DOHH2 (cell line): ENCODE data around the gene PDE4DIP.
"Not testable (repeated sequence)": the region's sequence is repeated elsewhere in the genome, so short reads cannot be mapped to it uniquely, and the experiment has no call there.

Source experiments
- H3F3A ChIP-seq: fragments of 200-600 bp; sonication (generic), shearing (Covaris generic); 2 replicates; pipeline ENCODE4 v1.6.0; 2016; ENCODE audit warnings: antibody characterized with exemption, mild to moderate bottlenecking; ENCODE audit not compliant: control insufficient read depth, insufficient read depth
- H3K27ac ChIP-seq: fragments of 200-600 bp; sonication (generic); 2 replicates; pipeline ENCODE4 v1.5.1; 2014; ENCODE audit warnings: low read depth, mild to moderate bottlenecking, low read length, moderate library complexity
- H3K27me3 ChIP-seq: fragments of 200-600 bp; sonication (generic); 2 replicates; pipeline ENCODE4 v1.6.1; 2014; ENCODE audit warnings: mild to moderate bottlenecking, low read length, mixed read lengths; ENCODE audit not compliant: control insufficient read depth
- H3K36me3 ChIP-seq: fragments of 200-600 bp; sonication (generic); 2 replicates; pipeline ENCODE4 v1.6.1; 2014; ENCODE audit warnings: mild to moderate bottlenecking, low read length, moderate library complexity, mixed read lengths; ENCODE audit not compliant: control insufficient read depth
- H3K4me1 ChIP-seq: fragments of 200-600 bp; sonication (generic); 2 replicates; pipeline ENCODE4 v1.6.1; 2014; ENCODE audit warnings: mild to moderate bottlenecking, low read length, mixed read lengths; ENCODE audit not compliant: control insufficient read depth
- H3K4me2 ChIP-seq: fragments of 200-600 bp; sonication (generic); 2 replicates; pipeline ENCODE4 v1.6.0; 2014; ENCODE audit warnings: mild to moderate bottlenecking, low read length, moderate library complexity
- H3K4me3 ChIP-seq: fragments of 200-600 bp; sonication (generic); 2 replicates; pipeline ENCODE4 v1.5.1; 2014; ENCODE audit warnings: mild to moderate bottlenecking, low read length, mixed read lengths
- H3K79me2 ChIP-seq: fragments of 200-600 bp; sonication (generic); 2 replicates; pipeline ENCODE4 v1.6.1; 2014; ENCODE audit warnings: mild to moderate bottlenecking, low read length, mixed read lengths; ENCODE audit not compliant: control insufficient read depth
- H3K9me2 ChIP-seq: fragments of 200-600 bp; sonication (generic); replicated peaks from 2 replicates; pipeline ENCODE4 v1.6.1; 2014; ENCODE audit warnings: mild to moderate bottlenecking, low read length, mixed read lengths; ENCODE audit not compliant: control insufficient read depth
- H3K9me3 ChIP-seq: fragments of 200-600 bp; sonication (generic); 2 replicates; pipeline ENCODE4 v1.6.1; 2014; ENCODE audit warnings: antibody characterized with exemption, low read length, mixed read lengths; ENCODE audit not compliant: control insufficient read depth, insufficient read depth
- H4K20me1 ChIP-seq: fragments of 200-600 bp; sonication (generic); 2 replicates; pipeline ENCODE4 v1.6.0; 2014; ENCODE audit warnings: low read depth, mild to moderate bottlenecking, antibody characterized with exemption, low read length, moderate library complexity; ENCODE audit not compliant: control insufficient read depth, insufficient read depth

Gene PDE4DIP

GRCh38 chr1:148960212-148961000 lies 116.2 kb downstream of the PDE4DIP start:
- H3K36me3 ChIP-seq, H3K4me3 ChIP-seq, H3K9me2 ChIP-seq, H3K27ac ChIP-seq, H3K27me3 ChIP-seq, H3K79me2 ChIP-seq, H3K4me1 ChIP-seq, H4K20me1 ChIP-seq, H3K4me2 ChIP-seq, H3K9me3 ChIP-seq, H3F3A ChIP-seq: not testable (repeated sequence)

DNA sequence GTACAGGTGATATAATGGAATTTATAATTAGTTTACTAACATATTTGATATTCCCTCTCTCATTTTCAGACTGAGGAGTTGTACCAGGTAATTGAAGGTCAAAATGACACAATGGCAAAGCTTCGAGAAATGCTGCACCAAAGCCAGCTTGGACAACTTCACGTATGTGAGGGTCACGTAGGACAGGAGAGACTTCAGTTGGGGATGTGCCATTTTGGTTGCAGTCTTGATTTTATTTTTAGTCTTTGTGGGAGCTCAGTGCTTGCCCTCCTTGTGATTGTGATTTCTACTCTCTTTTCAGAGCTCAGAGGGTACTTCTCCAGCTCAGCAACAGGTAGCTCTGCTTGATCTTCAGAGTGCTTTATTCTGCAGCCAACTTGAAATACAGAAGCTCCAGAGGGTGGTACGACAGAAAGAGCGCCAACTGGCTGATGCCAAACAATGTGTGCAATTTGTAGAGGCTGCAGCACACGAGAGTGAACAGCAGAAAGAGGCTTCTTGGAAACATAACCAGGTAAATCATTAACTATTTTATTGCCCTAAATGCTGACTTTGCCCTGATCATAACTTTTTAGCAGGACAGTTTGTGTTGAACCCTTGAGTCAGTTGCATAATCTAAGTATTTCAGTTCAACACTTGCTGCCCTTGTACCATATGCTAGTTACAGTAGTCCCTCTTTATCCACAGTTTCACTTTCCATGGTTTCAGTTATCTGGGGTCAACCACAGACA lies 118.1 kb downstream of the PDE4DIP start:
- H3K79me2 ChIP-seq, H3K27me3 ChIP-seq, H3K36me3 ChIP-seq, H3K4me3 ChIP-seq, H3K9me2 ChIP-seq, H3K4me2 ChIP-seq, H4K20me1 ChIP-seq, H3K9me3 ChIP-seq, H3K4me1 ChIP-seq, H3K27ac ChIP-seq, H3F3A ChIP-seq: not testable (repeated sequence)

DNA sequence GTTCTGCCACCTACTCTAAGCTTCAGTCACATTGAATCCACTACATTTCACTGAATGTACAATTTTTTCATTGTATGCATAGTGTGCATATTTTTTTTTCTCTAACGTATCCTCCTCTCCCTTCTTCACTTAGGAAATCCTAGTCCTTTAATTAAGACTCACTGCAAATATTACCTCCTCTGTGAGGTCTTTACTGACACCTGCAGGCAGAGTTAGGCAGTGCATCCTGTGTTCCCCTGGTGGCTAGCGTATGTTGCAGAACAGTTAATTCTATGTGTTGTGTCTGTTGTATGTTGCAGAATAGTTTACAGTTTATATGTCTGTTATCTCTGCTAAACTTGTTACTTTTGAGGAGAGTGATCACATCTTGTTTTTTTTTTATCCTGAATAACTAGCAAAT lies 121.9 kb downstream of the PDE4DIP start:
- H3K4me3 ChIP-seq, H3K4me1 ChIP-seq, H3K9me2 ChIP-seq, H3K4me2 ChIP-seq, H3F3A ChIP-seq, H3K27ac ChIP-seq, H3K79me2 ChIP-seq, H3K36me3 ChIP-seq, H3K27me3 ChIP-seq, H3K9me3 ChIP-seq, H4K20me1 ChIP-seq: not testable (repeated sequence)

GRCh38 chr1:148967580-148967979 lies 123.4 kb downstream of the PDE4DIP start:
- not testable (repeated sequence) for H3K9me2 ChIP-seq, H3K4me2 ChIP-seq, H3K36me3 ChIP-seq, H3K4me1 ChIP-seq, H3K27me3 ChIP-seq, H3K4me3 ChIP-seq, H3K79me2 ChIP-seq, H4K20me1 ChIP-seq, H3K9me3 ChIP-seq, H3F3A ChIP-seq, H3K27ac ChIP-seq

DNA sequence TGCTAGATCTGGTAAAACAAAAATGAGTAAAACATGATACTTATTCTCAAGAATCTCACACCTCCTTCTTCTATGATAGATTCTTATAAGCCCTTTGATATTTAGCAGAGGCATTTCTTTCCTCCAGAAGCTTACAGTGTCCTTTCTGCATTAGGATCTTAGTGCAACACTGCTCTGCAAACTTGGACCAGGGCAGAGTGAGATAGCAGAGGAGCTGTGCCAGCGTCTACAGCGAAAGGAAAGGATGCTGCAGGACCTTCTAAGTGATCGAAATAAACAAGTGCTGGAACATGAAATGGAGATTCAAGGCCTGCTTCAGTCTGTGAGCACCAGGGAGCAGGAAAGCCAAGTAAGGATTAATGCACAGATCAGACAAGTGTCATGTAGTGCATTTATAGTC lies 124.5 kb downstream of the PDE4DIP start:
- H3K27me3 ChIP-seq, H3K4me1 ChIP-seq, H3K36me3 ChIP-seq, H3F3A ChIP-seq, H4K20me1 ChIP-seq, H3K4me2 ChIP-seq, H3K4me3 ChIP-seq, H3K9me3 ChIP-seq, H3K27ac ChIP-seq, H3K79me2 ChIP-seq, H3K9me2 ChIP-seq: not testable (repeated sequence)

DNA sequence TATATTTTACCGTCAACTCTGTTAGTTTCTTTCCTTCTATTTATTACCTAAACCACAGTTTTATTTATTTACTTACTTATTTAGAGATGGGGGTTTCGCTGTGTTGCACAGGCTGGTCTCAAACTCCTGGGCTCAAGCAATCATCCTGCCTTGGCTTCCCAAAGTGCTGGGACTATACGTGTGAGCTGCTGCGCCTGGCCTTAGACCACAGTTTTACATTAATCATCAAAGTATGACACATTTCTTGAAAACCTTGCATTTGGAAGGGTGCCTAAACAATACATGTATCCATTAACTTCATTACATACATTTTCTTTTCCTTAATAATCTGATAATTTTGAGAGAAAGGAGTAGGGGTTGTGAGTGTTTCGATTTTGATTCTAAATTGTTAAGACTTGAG lies 124.9 kb downstream of the PDE4DIP start:
- not testable (repeated sequence) for H3K27me3 ChIP-seq, H3K9me3 ChIP-seq, H3K9me2 ChIP-seq, H3K79me2 ChIP-seq, H3K4me1 ChIP-seq, H3K36me3 ChIP-seq, H3K27ac ChIP-seq, H3K4me2 ChIP-seq, H3K4me3 ChIP-seq, H3F3A ChIP-seq, H4K20me1 ChIP-seq

- not testable (repeated sequence) for H3K4me1 ChIP-seq, H4K20me1 ChIP-seq, H3K36me3 ChIP-seq, H3K27me3 ChIP-seq, H3K9me3 ChIP-seq, H3K4me2 ChIP-seq, H3K9me2 ChIP-seq, H3K4me3 ChIP-seq, H3K79me2 ChIP-seq, H3F3A ChIP-seq, H3K27ac ChIP-seq
Measured at GRCh38 chr1:148975453-148975852, 131.2 kb downstream of the PDE4DIP start.

DNA sequence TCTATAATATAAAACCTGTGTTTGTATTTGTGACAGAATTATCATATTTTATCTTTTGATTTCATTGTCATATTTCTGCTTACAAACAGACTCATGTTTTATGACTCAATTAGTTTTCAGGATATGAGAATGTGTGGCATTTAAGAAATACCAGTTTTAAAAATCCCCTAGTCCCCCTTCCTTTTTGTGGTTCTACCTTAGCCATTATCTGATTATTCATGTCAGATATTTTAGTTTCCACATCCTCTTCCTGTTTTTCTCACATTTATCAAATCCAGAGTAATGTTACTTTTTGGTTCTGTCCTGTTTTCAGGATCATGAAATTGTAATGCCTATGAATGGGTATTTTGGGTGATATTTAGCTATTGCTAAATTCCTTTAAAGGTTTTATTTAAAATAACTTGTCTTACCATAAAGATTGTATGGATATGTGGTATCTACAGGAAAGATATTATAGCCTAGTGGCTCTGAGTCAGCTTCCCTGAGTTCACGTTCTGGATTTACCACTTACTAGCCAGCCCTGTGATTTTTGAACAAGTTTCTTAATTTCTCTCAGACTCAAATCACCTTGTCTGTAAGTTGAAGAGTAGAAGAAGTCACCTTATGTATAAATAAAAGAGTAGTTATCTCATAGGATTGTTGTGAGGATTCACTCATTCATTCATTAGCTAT lies 131.8 kb downstream of the PDE4DIP start:
- H3K27ac ChIP-seq, H4K20me1 ChIP-seq, H3K79me2 ChIP-seq, H3K9me2 ChIP-seq, H3K4me3 ChIP-seq, H3K4me1 ChIP-seq, H3F3A ChIP-seq, H3K4me2 ChIP-seq, H3K27me3 ChIP-seq, H3K9me3 ChIP-seq, H3K36me3 ChIP-seq: not testable (repeated sequence)
